ENCODE measurements around the gene MALAT1.
A peak's percentile ranks its signal among the peaks of the same experiment; 100 is the strongest.
"Not testable (repeated sequence)": the region's sequence is repeated elsewhere in the genome, so short reads cannot be mapped to it uniquely, and the experiment has no call there.

MALAT1 gene

DNA sequence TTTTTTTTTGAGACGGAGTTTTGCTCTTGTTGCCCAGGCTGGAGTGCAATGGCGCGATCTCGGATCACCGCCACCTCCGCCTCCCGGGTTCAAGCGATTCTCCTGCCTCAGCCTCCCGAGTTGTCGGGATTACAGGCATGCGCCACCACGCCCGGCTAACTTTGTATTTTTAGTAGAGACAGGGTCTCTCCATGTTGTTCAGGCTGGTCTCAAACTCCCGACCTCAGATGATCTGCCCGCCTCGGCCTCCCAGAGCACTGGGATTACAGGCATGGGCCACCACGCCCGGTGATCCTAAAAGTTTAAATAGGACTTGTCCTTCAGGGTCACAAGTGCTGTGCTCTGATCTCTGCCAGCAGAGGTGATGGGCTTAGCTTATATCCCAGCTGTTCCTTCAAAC lies 33.4 kb upstream of the MALAT1 start:
- 98% methylated on average over 17 of the region's 18 CpGs for WGBS

DNA sequence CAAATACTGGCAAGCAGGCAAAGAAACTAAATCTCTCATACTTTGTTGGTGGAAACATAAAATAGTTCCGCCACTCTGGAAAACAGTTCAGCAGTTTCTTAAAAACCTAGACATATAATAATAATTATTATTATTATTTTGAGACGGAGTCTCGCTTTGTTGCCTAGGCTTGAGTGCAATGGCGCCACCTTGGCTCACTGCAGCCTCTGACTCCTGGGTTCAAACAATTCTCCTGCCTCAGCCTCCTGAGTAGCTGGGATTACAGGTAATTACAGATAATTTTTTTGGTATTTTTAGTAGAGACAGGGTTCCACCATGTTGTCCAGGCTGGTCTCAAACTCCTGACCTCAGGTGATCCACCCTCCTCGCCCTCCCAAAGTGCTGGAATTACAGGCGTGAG lies 31.5 kb upstream of the MALAT1 start:
- DNase-seq; H3K79me1 ChIP-seq (replicated peaks; ENCODE audit: low read length, poor library complexity, severe bottlenecking): not testable (repeated sequence)

More for the DNA sequence above, 33.4 kb upstream of the MALAT1 start:
- not testable (repeated sequence) for H3K23ac ChIP-seq (ENCODE audit: low read length in 2 of 2); H4K91ac ChIP-seq (ENCODE audit: low read length); H3K27me3 ChIP-seq (ENCODE audit: control insufficient read depth in 1 of 2, insufficient read depth in 1 of 2, low read length in 2 of 2); H3K4me2 ChIP-seq (ENCODE audit: low read length, poor library complexity, severe bottlenecking); H2AK5ac ChIP-seq (ENCODE audit: low read length, severe bottlenecking); H2BK15ac ChIP-seq (ENCODE audit: low read depth, poor library complexity, severe bottlenecking); H3K18ac ChIP-seq (ENCODE audit: low read depth in 1 of 2, low read length in 2 of 2); H3K4ac ChIP-seq (ENCODE audit: low read depth in 1 of 2, low read length in 2 of 2); H3K27ac ChIP-seq (ENCODE audit: low read length, poor library complexity, severe bottlenecking); H2BK5ac ChIP-seq (ENCODE audit: low read depth, low read length, poor library complexity, severe bottlenecking); H4K8ac ChIP-seq (ENCODE audit: low read length); H3K79me1 ChIP-seq (replicated peaks; ENCODE audit: low read length, poor library complexity, severe bottlenecking); H3K9ac ChIP-seq (ENCODE audit: low read length); H3K4me1 ChIP-seq (ENCODE audit: control insufficient read depth, insufficient read depth, low read depth, low read length); H3K9me3 ChIP-seq (ENCODE audit: control insufficient read depth, low read length); H2BK120ac ChIP-seq (ENCODE audit: low read depth, low read length); H3K14ac ChIP-seq (ENCODE audit: low read length in 2 of 2); H2BK12ac ChIP-seq (ENCODE audit: low read length in 2 of 2); H2AFZ ChIP-seq (ENCODE audit: low read depth, low read length); H3K4me3 ChIP-seq (ENCODE audit: insufficient read depth in 1 of 2, low read depth in 1 of 2, low read length in 2 of 2)
- peaks cover 0 to 10% of the 10 kb centered on the region in 2 experiments for H3K36me3 ChIP-seq (ENCODE audit: control insufficient read depth in 1 of 2, insufficient read depth in 2 of 2, low read depth in 1 of 2, low read length in 2 of 2)
- DNase-seq = peak; percentile 51

DNA sequence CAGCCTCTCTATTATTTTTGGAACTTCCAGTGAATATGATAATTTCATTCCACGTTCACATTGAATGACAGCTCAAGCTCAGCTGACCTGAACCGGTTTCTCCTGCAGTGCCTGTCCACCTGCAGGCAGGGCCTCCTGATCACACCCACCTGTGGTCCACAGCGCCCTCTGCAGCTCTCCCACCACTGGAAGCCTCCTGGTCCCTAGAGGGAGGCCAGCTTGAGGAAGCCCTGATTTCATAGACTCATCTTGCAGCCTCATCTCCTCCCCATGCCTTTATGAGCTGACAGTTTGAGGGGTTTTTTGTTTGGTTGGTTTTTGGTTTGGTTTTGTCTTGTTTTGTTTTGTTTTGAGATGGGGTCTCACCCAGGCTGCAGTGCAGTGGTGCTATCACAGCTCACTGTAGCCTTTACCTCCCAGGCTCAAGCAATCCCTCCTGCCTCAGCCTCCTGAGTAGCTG lies 29.9 kb upstream of the MALAT1 start:
- Histone ChIP-seq H3K9me3 (ENCODE audit: control insufficient read depth, low read length) (no peaks in the 10 kb centered on the region), H2BK5ac (ENCODE audit: low read depth, low read length, poor library complexity, severe bottlenecking) (no peak overlapping the region), H3K27ac (ENCODE audit: low read length, poor library complexity, severe bottlenecking) (no peak overlapping the region), H2AFZ (ENCODE audit: low read depth, low read length) (no peak overlapping the region), H3K4me3 (ENCODE audit: insufficient read depth in 1 of 2, low read depth in 1 of 2, low read length in 2 of 2) (no peak overlapping the region), H4K91ac (ENCODE audit: low read length) (no peak overlapping the region), H3K4me2 (ENCODE audit: low read length, poor library complexity, severe bottlenecking) (no peak overlapping the region), H2BK12ac (ENCODE audit: low read length in 2 of 2) (peak overlapping the region in 1 of 2 experiments; percentile 51), H3K36me3 (ENCODE audit: control insufficient read depth in 1 of 2, insufficient read depth in 2 of 2, low read depth in 1 of 2, low read length in 2 of 2) (peaks cover 0 to 8% of the 10 kb centered on the region in 2 experiments), H3K79me1 (replicated peaks; ENCODE audit: low read length, poor library complexity, severe bottlenecking) (peaks cover 5% of the 10 kb centered on the region), H3K18ac (ENCODE audit: low read depth in 1 of 2, low read length in 2 of 2) (peak overlapping the region in 1 of 2 experiments; percentile 18), H2AK5ac (ENCODE audit: low read length, severe bottlenecking) (no peak overlapping the region), H2BK120ac (ENCODE audit: low read depth, low read length) (no peak overlapping the region), H3K4me1 (ENCODE audit: control insufficient read depth, insufficient read depth, low read depth, low read length) (peaks cover 17% of the 10 kb centered on the region), H3K9ac (ENCODE audit: low read length) (peak overlapping the region; percentile 36), H4K8ac (ENCODE audit: low read length) (no peak overlapping the region), H3K23ac (ENCODE audit: low read length in 2 of 2) (no peak overlapping the region), H3K14ac (ENCODE audit: low read length in 2 of 2) (peak overlapping the region in 1 of 2 experiments; percentile 6), H3K27me3 (ENCODE audit: control insufficient read depth in 1 of 2, insufficient read depth in 1 of 2, low read length in 2 of 2) (no peaks in the 10 kb centered on the region), H3K4ac (ENCODE audit: low read depth in 1 of 2, low read length in 2 of 2) (no peak overlapping the region), H2BK15ac (ENCODE audit: low read depth, poor library complexity, severe bottlenecking) (no peak overlapping the region)
- 33% methylated on average over 3 of the region's 3 CpGs for WGBS
- peak; percentile 58 for DNase-seq

More for the DNA sequence above, 31.5 kb upstream of the MALAT1 start:
- not testable (repeated sequence) for H3K14ac ChIP-seq (ENCODE audit: low read length in 2 of 2); H2AK5ac ChIP-seq (ENCODE audit: low read length, severe bottlenecking); H3K9me3 ChIP-seq (ENCODE audit: control insufficient read depth, low read length); H3K36me3 ChIP-seq (ENCODE audit: control insufficient read depth in 1 of 2, insufficient read depth in 2 of 2, low read depth in 1 of 2, low read length in 2 of 2); H2BK5ac ChIP-seq (ENCODE audit: low read depth, low read length, poor library complexity, severe bottlenecking); H4K91ac ChIP-seq (ENCODE audit: low read length); H3K27me3 ChIP-seq (ENCODE audit: control insufficient read depth in 1 of 2, insufficient read depth in 1 of 2, low read length in 2 of 2); H2BK12ac ChIP-seq (ENCODE audit: low read length in 2 of 2); H3K18ac ChIP-seq (ENCODE audit: low read depth in 1 of 2, low read length in 2 of 2); H3K4ac ChIP-seq (ENCODE audit: low read depth in 1 of 2, low read length in 2 of 2); H4K8ac ChIP-seq (ENCODE audit: low read length); H2AFZ ChIP-seq (ENCODE audit: low read depth, low read length); H3K27ac ChIP-seq (ENCODE audit: low read length, poor library complexity, severe bottlenecking); H3K4me2 ChIP-seq (ENCODE audit: low read length, poor library complexity, severe bottlenecking); H3K4me3 ChIP-seq (ENCODE audit: insufficient read depth in 1 of 2, low read depth in 1 of 2, low read length in 2 of 2); H2BK15ac ChIP-seq (ENCODE audit: low read depth, poor library complexity, severe bottlenecking); H3K23ac ChIP-seq (ENCODE audit: low read length in 2 of 2); H2BK120ac ChIP-seq (ENCODE audit: low read depth, low read length)
- WGBS = 100% methylated on average over 3 of the region's 6 CpGs
- Histone ChIP-seq H3K9ac (ENCODE audit: low read length) (peak overlapping the region; percentile 6), H3K4me1 (ENCODE audit: control insufficient read depth, insufficient read depth, low read depth, low read length) (peaks cover 14% of the 10 kb centered on the region)

DNA sequence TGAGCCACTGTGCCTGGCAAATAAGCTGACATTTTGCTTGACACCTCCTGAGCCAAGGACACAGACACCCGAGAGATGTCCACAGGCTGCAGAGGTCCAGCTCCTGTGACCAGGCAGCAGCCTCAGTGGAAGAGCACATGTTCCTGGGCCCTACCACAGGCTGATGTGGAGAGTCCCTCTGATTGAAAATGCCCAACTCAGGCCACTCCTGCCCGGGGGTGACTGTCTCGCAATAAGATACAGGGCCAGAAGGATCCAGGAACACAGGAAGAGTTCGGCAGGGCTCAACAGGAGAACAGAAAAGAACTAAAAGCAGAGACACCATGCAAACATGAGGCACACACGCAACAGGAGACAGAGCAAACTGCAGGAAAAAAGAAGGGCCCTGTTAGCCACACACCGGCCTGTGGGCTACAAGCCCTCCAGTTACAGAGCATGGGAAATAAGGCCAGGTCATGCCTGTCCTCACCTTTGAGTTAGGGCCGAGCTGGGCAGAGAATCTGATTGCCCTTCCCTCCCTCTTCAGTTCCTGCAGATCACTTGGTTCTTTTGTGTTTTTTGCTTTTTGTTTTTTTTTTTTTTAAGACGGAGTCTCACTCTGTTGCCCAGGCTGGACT lies 28.3 kb upstream of the MALAT1 start:
- no peak overlapping the region for H3K4me2 ChIP-seq (ENCODE audit: low read length, poor library complexity, severe bottlenecking)
- peak; percentile 51 for DNase-seq
- H3K18ac ChIP-seq (ENCODE audit: low read depth in 1 of 2, low read length in 2 of 2) = peak overlapping the region in 1 of 2 experiments; percentile 83
- no peaks in the 10 kb centered on the region for H3K27me3 ChIP-seq (ENCODE audit: control insufficient read depth in 1 of 2, insufficient read depth in 1 of 2, low read length in 2 of 2)
- H3K79me1 ChIP-seq (replicated peaks; ENCODE audit: low read length, poor library complexity, severe bottlenecking) = peaks cover 6% of the 10 kb centered on the region
- H3K14ac ChIP-seq (ENCODE audit: low read length in 2 of 2) = no peak overlapping the region
- H4K8ac ChIP-seq (ENCODE audit: low read length) = no peak overlapping the region
- no peak overlapping the region for H2BK120ac ChIP-seq (ENCODE audit: low read depth, low read length)
- H2BK15ac ChIP-seq (ENCODE audit: low read depth, poor library complexity, severe bottlenecking) = no peak overlapping the region
- H3K23ac ChIP-seq (ENCODE audit: low read length in 2 of 2) = no peak overlapping the region
- peaks cover 17% of the 10 kb centered on the region for H3K4me1 ChIP-seq (ENCODE audit: control insufficient read depth, insufficient read depth, low read depth, low read length)
- peak overlapping the region in 1 of 2 experiments; percentile 87 for H3K4ac ChIP-seq (ENCODE audit: low read depth in 1 of 2, low read length in 2 of 2)
- WGBS = 89% methylated on average over 7 of the region's 8 CpGs
- H2AFZ ChIP-seq (ENCODE audit: low read depth, low read length) = no peak overlapping the region
- H3K4me3 ChIP-seq (ENCODE audit: insufficient read depth in 1 of 2, low read depth in 1 of 2, low read length in 2 of 2) = no peak overlapping the region
- no peak overlapping the region for H3K27ac ChIP-seq (ENCODE audit: low read length, poor library complexity, severe bottlenecking)
- peak overlapping the region; percentile 20 for H2AK5ac ChIP-seq (ENCODE audit: low read length, severe bottlenecking)
- peak overlapping the region in 1 of 2 experiments; percentile 91 for H2BK12ac ChIP-seq (ENCODE audit: low read length in 2 of 2)
- H4K91ac ChIP-seq (ENCODE audit: low read length) = peak overlapping the region; percentile 19
- peaks cover 0 to 8% of the 10 kb centered on the region in 2 experiments for H3K36me3 ChIP-seq (ENCODE audit: control insufficient read depth in 1 of 2, insufficient read depth in 2 of 2, low read depth in 1 of 2, low read length in 2 of 2)
- H2BK5ac ChIP-seq (ENCODE audit: low read depth, low read length, poor library complexity, severe bottlenecking) = no peak overlapping the region
- peak overlapping the region; percentile 87 for H3K9ac ChIP-seq (ENCODE audit: low read length)
- H3K9me3 ChIP-seq (ENCODE audit: control insufficient read depth, low read length) = no peaks in the 10 kb centered on the region

All from mesenchymal stem cell (in vitro differentiated cells and primary cell).